Measurements from ENCODE around the gene ZNF200. TPM values are rescaled to one million over a fixed set of nuclear protein-coding genes. Genes with fewer than 3 reads are reported as not detected.

Gene ZNF200
- total and polyA plus RNA-seq, 2 of the 13 experiments (the other 11 are each of a cell fraction or from before 2014, with no cell fraction given) = 3.5 to 16.5 TPM

DNA sequence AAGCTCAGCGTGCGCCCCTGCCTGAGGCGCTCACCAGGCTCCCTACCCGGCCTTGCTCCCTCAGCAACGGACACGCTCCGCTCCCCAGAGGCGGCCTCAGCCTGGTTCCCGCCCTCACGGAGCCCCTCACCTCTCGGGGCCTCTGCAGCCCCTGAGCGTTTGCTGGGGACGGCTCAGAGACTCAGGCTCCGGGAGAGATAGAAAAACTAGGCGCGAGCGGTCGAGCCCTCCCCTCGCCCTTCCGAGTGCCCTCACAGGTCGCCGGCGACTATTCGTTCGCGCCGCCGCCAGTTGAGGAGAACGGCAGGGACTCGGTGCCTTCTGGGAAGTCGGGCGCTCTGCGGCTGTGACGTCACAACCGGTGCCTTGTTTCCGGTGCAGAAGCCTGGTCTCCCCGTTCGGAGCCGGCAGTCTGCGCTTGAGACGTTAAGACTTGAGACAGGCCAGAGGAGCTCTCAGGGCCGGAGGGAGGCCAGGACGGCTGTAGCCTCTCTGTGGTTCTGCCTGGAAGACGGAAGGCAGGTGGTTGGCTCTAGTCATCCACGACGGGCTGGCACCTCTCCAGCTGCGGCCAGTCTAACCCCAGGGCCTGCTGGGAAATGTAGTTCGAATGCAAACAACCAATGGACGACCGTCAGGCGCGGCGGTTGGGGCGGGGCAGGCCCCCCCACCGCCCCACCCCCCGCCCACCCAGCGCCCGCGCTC, at the start of gene ZNF200 (continued):
- TF ChIP-seq FOXA3 (CRISPR knock-in tag; IDR thresholded peaks at IDR 0.05) (0 out of 2 replicates have a peak, but pooled peaks have one; percentile 13), ZNF891 (CRISPR knock-in tag; IDR thresholded peaks at IDR 0.05) (0 out of 2 replicates have a peak, but pooled peaks have one; percentile 35), PHB2 (IDR thresholded peaks at IDR 0.05; ENCODE audit: partially characterized antibody) (no peak), KDM1A (CRISPR knock-in tag; IDR thresholded peaks at IDR 0.05) (no peak), ZNF224 (CRISPR knock-in tag; IDR thresholded peaks at IDR 0.05) (no peak), NPAS2 (CRISPR knock-in tag; IDR thresholded peaks at IDR 0.05; ENCODE audit: borderline replicate concordance) (no peak), EED (CRISPR knock-in tag; IDR thresholded peaks at IDR 0.05) (no peak), SIX1 (CRISPR knock-in tag; IDR thresholded peaks at IDR 0.05; ENCODE audit: borderline replicate concordance) (no peak), BHLHE40 (IDR thresholded peaks at IDR 0.05; ENCODE audit: low read length) (no peak), MZF1 (CRISPR knock-in tag; IDR thresholded peaks at IDR 0.05; ENCODE audit: borderline replicate concordance) (no peak), ZNF878 (CRISPR knock-in tag; IDR thresholded peaks at IDR 0.05) (no peak), GTF2F1 (IDR thresholded peaks at IDR 0.05; ENCODE audit: low read length) (no peak), NFE2L2 (IDR thresholded peaks at IDR 0.05; ENCODE audit: low read length) (no peak), HNRNPUL1 (IDR thresholded peaks at IDR 0.05; ENCODE audit: low read depth, low read length) (no peak), ZKSCAN5 (CRISPR knock-in tag; IDR thresholded peaks at IDR 0.05) (peak; percentile 22; the same call in 1 of the 2 replicates), THAP11 (CRISPR knock-in tag; IDR thresholded peaks at IDR 0.05) (peak; percentile 97), ZNF766 (CRISPR knock-in tag; IDR thresholded peaks at IDR 0.05; ENCODE audit: borderline replicate concordance) (peak; percentile 72; the same call in 1 of the 2 replicates), MED8 (CRISPR knock-in tag; IDR thresholded peaks at IDR 0.05; ENCODE audit: insufficient replicate concordance) (no peak)
- TF ChIP-seq, protein P1, sequence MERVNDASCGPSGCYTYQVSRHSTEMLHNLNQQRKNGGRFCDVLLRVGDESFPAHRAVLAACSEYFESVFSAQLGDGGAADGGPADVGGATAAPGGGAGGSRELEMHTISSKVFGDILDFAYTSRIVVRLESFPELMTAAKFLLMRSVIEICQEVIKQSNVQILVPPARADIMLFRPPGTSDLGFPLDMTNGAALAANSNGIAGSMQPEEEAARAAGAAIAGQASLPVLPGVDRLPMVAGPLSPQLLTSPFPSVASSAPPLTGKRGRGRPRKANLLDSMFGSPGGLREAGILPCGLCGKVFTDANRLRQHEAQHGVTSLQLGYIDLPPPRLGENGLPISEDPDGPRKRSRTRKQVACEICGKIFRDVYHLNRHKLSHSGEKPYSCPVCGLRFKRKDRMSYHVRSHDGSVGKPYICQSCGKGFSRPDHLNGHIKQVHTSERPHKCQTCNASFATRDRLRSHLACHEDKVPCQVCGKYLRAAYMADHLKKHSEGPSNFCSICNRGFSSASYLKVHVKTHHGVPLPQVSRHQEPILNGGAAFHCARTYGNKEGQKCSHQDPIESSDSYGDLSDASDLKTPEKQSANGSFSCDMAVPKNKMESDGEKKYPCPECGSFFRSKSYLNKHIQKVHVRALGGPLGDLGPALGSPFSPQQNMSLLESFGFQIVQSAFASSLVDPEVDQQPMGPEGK (CRISPR knock-in tag; IDR thresholded peaks at IDR 0.05) = peak; percentile 41; the same call in 1 of the 2 replicates
- TF ChIP-seq, protein P2, sequence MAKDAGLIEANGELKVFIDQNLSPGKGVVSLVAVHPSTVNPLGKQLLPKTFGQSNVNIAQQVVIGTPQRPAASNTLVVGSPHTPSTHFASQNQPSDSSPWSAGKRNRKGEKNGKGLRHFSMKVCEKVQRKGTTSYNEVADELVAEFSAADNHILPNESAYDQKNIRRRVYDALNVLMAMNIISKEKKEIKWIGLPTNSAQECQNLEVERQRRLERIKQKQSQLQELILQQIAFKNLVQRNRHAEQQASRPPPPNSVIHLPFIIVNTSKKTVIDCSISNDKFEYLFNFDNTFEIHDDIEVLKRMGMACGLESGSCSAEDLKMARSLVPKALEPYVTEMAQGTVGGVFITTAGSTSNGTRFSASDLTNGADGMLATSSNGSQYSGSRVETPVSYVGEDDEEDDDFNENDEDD (CRISPR knock-in tag; IDR thresholded peaks at IDR 0.05; ENCODE audit: borderline replicate concordance) = peak; percentile 86; the same call in 1 of the 2 replicates
- TF ChIP-seq, protein P3, sequence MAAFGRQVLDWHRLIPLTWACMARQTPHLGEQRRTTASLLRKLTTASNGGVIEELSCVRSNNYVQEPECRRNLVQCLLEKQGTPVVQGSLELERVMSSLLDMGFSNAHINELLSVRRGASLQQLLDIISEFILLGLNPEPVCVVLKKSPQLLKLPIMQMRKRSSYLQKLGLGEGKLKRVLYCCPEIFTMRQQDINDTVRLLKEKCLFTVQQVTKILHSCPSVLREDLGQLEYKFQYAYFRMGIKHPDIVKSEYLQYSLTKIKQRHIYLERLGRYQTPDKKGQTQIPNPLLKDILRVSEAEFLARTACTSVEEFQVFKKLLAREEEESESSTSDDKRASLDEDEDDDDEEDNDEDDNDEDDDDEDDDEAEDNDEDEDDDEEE (CRISPR knock-in tag; IDR thresholded peaks at IDR 0.05) = peak; percentile 68; the same call in 1 of the 2 replicates
- TF ChIP-seq, protein P4, sequence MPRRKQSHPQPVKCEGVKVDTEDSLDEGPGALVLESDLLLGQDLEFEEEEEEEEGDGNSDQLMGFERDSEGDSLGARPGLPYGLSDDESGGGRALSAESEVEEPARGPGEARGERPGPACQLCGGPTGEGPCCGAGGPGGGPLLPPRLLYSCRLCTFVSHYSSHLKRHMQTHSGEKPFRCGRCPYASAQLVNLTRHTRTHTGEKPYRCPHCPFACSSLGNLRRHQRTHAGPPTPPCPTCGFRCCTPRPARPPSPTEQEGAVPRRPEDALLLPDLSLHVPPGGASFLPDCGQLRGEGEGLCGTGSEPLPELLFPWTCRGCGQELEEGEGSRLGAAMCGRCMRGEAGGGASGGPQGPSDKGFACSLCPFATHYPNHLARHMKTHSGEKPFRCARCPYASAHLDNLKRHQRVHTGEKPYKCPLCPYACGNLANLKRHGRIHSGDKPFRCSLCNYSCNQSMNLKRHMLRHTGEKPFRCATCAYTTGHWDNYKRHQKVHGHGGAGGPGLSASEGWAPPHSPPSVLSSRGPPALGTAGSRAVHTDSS (CRISPR knock-in tag; conservative IDR thresholded peaks at IDR 0.05) = no peak
- TF ChIP-seq, protein P5, sequence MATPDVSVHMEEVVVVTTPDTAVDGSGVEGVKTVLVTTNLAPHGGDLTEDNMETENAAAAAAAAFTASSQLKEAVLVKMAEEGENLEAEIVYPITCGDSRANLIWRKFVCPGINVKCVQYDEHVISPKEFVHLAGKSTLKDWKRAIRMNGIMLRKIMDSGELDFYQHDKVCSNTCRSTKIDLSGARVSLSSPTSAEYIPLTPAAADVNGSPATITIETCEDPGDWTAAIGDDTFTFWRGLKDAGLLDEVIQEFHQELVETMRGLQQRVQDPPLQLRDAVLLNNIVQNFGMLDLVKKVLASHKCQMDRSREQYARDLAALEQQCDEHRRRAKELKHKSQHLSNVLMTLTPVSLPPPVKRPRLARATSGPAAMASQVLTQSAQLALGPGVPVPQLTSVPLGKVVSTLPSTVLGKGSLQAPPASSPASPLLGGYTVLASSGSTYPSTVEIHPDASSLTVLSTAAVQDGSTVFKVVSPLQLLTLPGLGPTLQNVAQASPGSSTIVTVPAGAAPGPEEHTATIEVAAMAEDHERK (CRISPR knock-in tag; IDR thresholded peaks at IDR 0.05; ENCODE audit: low read depth) = peak; percentile 46; the same call in 1 of the 2 replicates

All from HepG2 (cell line).